GM12891 (cell line): ENCODE results near the gene CCPG1.

Experiments used
- PAX5 ChIP-seq: IDR thresholded peaks from 2 replicates; pipeline ENCODE4 v1.6.1; 2011; ENCODE audit warnings: low read length, moderate library complexity, mild to moderate bottlenecking; ENCODE audit not compliant: insufficient read depth, severe bottlenecking
- POLR2A ChIP-seq: IDR thresholded peaks from 2 replicates; pipeline ENCODE4 v1.6.1; 2011; ENCODE audit warnings: low read depth, low read length, control low read depth
- POLR2AphosphoS5 ChIP-seq: IDR thresholded peaks from 2 replicates; pipeline ENCODE4 v1.6.1; 2011; ENCODE audit warnings: low read depth, low read length, control low read depth
- TAF1 ChIP-seq: IDR thresholded peaks from 2 replicates; pipeline ENCODE4 v1.6.1; 2011; ENCODE audit warnings: low read depth, low read length, control low read depth

GRCh38 chr15:55398243-55398642, 9.9 kb downstream of the CCPG1 start:
- no peak for TF ChIP-seq POLR2A
- no peak for TF ChIP-seq POLR2AphosphoS5
- no peak for TF ChIP-seq TAF1
- TF ChIP-seq PAX5: no peak
